GM18507 (cell line): ENCODE measurements around the gene ZNF627.
A peak's percentile ranks its signal among the peaks of the same experiment; 100 is the strongest.
"Not testable (repeated sequence)": the region's sequence is repeated elsewhere in the genome, so short reads cannot be mapped to it uniquely, and the experiment has no call there.

Source experiments
- DNase-seq: peaks from one replicate; pipeline ENCODE4 v3.0.0; 2011; ENCODE audit warnings: low read depth; ENCODE audit not compliant: insufficient read length; ENCODE audit errors: extremely low spot score
- FAIRE-seq: peaks from 2 replicates; lab custom pipeline; 2011; peaks lifted over from hg19 to GRCh38; lab: Jason Lieb, UNC

The ZNF627 gene

DNA sequence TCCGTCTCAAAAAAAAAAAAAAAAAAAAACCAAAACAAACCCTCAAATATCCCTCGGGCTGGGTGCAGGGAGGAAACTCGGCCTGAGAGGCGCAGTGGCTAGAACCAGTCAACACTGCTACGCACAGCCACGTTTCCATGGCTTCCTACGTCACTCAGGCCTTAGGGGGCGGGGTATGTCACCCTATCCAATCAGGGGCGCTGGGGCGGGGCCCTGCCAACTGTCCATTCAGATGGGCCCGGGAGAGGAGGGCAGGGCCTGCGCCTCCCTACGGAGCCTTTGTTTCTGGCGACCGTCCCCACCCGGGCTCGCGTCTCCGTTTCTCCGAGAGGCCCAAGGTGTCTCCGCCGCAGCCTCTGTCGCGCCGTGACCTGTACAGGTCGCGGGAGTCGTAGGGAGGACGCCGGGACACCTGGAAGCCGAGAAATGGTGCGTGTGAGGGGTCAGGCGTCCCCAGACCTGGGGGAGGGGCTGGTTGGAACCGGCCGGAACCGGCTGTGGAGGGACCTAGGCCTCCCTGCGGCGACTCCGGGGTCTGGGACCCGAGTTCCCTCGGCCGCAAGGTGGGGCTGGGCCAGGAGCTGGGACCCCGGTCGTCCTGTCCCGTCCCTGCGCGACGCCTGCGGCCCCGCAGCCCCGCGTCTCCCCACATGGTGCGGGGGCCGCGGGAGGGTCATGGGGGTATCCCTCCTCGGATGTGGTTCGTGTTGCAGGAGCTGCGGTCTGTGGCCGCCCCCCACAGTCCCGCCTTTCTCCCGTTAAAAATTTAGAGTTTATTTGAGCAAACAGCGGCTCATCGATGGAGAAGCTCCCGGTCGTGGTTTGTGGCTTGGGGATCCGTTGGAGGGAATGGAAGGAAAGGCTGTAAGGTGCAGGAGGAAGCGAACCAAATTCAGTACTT is at the start of gene ZNF627:
Gene ZNF627 (plus strand): TSS at position 282 of the 901 bp plus-strand sequence. CDS start 145 bp downstream, at position 427.
- DNase-seq (peak; percentile 98), FAIRE-seq (peak; percentile 96)

DNA sequence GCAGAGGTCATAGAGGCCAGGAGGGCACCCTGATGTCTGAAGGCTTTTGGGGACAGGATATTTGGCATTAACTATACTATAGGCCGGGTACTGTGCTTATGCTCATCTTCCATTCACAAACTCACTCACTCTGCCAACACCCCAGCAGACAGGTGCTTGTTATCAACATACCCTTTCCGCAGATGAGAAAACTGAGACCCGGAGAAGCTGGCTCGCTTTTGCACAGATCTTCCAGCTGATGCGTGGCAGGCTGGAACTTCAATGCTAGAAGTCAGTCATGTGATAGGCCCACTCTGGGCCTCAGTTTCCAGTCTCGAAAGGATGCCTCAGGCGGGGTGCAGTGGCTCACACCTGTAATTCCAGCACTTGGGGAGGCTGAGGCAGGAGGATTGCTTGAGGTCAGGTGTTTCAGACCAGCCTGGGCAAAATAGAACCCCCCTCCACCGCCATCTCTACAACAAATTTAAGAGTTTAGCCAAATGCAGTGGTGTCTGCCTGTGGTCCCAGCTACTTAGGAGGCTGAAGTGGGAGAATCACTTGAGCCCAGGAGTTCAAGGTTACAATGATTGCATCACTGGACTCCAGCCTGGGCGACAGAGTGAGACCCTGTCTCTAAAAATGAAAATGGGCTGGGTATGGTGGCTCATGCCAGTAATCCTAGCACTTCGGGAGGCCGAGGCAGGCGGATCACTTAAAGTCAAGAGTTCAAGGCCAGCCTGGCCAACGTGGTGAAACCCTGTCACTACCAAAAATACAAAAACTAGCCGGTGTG is 49.2 kb upstream of the ZNF627 start:
- no peak for FAIRE-seq
- no peak for DNase-seq

DNA sequence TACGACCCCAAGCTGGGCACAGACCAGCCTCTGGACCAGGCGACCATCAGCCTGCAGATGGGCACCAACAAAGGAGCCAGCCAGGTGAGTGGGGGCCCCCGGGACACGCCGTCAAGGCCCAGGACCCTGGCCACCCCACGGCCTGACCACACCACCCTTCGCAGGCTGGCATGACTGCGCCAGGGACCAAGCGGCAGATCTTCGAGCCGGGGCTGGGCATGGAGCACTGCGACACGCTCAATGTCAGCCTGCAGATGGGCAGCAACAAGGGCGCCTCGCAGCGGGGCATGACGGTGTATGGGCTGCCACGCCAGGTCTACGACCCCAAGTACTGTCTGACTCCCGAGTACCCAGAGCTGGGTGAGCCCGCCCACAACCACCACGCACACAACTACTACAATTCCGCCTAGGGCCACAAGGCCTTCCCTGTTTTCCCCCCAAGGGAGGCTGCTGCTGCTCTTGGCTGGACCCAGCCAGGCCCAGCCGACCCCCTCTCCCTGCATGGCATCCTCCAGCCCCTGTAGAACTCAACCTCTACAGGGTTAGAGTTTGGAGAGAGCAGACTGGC is 47.8 kb upstream of the ZNF627 start:
- FAIRE-seq (no peak), DNase-seq (no peak)

DNA sequence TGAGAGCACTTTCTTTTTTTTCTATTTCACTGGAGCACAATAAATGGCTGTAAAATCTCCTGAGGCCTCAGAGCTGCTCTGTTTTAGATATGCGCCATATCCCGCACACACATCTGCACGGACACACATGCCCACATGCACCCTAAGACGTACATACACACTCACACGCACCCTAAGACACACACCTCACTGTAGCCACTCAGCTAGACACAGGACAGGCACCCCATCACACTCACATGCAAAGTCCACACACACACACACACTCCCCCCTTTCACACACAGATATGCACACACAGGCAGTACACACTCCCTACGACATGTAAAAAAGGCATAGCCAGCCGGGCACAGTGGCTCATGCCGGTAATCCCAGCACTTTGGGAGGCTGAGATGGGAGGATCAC is 47.0 kb upstream of the ZNF627 start:
- FAIRE-seq (no peak), DNase-seq (no peak)

DNA sequence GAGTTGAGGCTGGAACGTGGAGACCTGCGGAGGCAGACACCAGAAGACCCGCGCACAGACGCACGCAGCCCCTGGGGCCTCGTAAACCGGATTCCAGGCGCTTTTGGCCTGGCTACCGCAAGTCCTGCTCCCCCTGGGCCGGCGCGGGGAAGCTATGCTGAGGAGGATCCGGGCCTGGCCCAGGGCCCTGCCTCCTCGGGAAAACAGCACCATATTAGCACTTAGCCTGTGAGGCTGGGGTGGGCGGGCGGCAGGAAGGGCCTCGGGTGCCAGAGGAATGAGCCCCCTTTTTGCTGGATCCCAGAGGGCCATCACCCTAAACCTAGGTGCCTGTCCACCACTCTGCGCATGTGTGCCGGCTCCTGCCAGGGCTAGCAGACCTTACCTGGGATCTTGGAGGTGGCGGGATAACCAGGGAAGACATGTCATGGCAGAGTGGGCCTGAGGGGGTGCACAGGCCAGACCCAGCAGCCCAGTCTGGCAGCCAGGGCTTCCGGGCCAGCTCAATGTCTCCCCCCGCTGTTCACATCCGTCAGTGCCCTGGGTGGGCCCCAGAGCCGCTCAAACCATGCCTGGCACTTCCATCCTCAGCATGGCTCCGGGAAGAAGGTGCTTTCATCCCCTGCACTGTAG is 45.6 kb upstream of the ZNF627 start:
- DNase-seq, result no peak

DNA sequence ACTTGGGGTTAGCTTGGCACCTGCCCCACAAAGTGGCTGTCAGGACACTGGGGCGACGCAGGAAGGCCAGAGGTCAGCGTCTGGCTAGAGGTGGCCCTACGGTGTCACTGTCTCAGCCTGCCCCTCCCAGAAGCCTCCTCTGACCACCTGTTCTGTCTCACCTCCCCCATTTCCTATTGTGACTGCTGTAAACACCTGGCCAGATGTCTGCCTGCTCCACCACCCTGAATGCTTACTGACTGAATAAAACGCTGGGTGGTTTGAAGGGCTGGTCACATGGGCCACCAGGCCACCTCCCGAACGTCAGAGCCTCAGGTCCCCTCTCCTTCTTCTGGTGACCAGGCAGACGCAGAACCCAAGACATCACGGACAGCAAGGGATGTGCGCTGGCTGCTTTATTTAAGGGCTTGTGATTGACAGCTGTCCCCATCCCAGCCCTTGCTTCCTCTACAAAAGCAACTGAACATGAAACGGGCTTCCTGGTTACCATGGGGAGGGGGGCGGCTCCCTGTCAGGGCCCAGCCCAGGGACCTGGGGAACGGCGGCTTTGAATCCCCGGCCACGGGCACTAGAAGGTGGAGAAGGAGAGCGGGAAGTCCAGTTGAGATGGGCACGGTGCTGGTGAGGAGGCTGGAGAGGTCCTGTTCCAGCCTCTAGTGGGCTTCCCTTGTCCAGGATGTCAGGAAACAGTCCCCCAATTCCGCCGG is 44.5 kb upstream of the ZNF627 start:
- DNase-seq (no peak), FAIRE-seq (no peak)

More for the DNA sequence above, 45.6 kb upstream of the ZNF627 start:
- FAIRE-seq, result no peak

DNA sequence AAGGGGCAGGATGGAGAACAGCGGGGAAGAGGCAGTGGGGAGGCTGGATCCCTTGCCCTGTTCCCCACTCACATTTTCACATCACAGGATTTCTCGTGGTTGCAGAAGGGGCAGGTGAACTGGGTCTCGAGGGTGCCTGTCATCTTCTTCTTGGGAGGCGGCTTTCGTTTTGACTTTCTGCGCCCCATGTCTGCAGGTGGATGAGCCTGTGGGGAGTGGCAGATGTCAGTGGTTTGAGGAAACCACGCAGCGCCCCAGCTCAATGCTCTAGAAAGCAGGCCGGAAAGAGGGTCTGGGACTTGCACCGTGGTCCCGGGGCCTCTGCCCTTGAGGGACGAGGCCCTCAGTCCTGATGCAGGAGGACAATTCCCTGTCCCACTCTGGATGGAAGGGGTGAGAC is 43.1 kb upstream of the ZNF627 start:
- no peak for DNase-seq
- peak; percentile 85 for FAIRE-seq

DNA sequence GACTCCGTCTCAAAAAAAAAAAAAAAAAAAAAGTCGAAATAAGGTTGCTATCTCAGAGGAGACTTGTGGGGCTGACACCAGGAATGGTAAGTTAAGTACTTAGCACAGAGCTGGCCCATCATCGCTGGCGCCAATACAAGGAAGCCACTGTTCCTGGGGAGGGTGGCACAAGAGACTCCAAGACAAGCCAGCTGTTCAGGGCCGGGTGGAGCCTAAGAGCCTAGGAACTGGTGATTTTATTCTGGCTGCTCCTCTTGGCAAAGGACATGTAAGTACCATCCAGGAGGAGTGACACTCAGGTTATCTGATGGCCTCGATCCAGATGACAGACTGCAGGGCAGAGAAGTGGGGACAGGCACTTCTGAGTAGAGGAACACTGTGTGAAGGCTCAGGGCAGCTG is 42.0 kb upstream of the ZNF627 start:
- DNase-seq, result no peak
- FAIRE-seq, result no peak

DNA sequence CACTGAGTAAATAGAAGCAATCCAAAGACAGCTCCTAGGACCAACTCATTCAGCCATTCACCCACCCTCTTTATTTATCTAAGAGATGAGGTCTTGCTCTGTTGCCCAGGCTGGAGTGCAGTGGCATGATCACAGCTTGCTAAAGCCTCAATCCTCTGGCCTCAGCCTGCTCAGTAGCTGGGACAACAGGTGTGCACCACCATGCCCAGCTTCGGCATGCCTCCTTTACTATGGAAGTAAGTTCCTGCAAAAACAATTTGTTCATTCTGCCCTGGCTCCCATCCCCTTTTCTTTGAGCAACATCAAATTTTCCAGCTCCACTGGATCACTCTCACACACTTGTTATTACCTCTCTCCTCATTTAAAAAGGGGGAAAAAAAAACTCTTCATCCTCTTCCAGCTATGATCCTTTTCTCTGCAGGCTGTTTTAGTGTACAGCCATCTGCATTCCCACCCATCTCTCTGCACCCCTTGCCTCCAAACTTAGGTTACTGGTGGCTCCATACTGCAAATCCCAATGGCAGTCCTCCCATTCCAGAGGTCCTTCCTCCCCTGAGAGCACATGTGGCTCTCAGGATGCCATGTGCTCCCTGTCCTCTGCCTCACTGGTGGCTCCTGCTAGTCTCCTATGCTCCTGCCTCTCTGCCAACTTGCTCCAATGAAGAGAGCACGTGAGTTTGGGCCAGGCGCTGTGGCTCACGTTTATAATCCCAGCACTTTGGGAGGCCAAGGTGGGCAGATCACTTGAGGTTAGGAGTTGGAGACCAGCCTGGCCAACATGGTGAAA is 40.5 kb upstream of the ZNF627 start:
- no peak for DNase-seq
- no peak for FAIRE-seq

DNA sequence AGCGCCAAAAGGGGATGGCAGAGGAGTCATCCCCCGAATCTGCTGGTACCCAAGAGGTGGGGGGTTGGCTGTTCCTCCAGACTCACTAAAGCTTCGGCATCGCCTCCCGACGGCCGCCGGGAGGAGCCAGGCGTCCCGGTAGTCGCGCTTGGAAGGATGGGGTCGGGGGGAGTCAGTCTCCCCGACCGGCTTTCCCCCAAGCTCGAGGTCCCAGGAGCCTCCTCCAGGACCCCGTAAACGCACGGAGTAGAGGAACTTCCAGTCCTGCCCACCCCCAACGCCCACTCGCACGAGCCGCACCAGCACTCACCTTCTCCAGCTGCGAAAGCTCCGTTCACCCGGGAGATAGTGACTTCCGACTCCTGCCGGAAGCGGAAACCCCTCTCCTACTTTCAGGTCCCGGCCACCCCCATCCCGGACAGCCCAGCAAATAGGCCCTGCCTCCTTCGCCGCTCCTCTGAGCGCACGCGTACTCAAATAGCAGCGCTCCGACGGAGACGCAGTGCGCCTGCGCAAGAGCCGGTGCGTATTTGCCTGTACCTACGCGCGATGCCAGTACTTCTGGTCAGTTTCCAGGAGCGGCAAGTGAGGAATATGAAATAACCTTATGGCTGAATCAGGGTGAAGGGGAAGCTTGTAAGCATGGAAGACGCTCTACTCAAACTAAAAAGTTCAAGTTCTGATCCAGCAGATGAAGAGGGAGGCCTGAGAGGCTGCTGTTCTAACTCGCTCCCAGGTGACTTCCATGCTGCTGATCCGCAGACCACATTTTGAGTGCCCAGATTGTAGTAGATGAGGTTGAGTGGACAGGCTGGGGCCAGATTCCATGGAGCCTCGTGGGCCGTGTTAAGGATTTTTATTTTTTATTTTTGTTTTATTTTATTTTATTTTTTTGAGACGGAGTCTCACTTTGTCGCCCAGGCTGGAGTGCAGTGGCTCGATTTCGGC is 38.1 kb upstream of the ZNF627 start, which contains the start of gene ELOF1:
Gene ELOF1 (minus strand): TSS at position 350 of the 948 bp plus-strand sequence. CDS start 4,883 bp downstream, outside the sequence.
- FAIRE-seq, result peak; percentile 95
- DNase-seq, result peak; percentile 94

DNA sequence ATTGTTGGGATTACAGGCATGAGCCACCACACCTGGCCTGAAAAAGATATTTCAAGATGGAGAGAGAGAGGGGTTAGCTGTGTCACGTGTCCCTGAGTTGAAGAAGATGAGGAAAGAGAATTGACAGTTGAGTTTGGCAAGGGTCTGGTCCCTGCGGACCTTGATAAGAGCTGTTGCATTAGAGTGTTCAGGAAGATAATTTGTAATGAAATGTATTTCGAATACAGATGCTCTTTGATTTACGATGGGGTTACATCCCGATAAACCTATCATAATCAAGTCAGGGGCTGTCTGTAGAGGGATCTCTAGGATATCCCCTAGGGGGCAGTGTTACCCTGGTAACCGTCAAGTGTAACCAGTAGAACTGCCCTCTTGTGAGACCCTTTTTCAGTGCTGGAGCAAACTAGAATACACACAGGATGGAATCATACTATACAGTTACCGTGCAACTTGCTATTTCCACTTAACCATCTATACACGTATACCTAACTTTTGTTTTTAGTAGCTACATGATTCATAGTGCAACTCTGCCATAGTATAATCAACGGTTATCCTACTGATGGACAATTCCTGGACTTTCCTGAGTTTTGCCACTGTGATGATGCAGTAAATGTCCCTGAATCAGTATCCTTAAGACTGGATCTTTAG is 36.8 kb upstream of the ZNF627 start:
- peak; percentile 88 for FAIRE-seq

DNA sequence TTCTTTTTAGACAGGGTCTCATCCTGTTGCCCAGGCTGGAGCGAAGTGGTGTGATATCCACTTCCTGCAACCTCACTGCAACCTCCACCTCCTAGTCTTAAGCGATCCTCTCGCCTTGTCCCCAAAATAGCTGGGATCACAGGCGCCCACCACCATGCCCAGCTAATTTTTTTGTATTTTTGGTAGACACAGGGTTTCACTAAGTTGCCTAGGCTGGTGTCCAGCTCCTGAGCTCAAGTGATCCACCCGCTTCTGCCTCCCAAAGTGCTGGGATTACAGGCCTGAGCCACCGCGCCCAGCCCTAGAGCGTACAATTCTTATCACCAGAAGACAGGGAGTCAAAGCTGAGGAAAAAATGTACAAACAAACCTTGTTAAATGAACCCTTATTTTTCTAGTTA is 33.8 kb upstream of the ZNF627 start:
- FAIRE-seq, result no peak

More for the DNA sequence above, 36.8 kb upstream of the ZNF627 start:
- DNase-seq, result peak; percentile 46

DNA sequence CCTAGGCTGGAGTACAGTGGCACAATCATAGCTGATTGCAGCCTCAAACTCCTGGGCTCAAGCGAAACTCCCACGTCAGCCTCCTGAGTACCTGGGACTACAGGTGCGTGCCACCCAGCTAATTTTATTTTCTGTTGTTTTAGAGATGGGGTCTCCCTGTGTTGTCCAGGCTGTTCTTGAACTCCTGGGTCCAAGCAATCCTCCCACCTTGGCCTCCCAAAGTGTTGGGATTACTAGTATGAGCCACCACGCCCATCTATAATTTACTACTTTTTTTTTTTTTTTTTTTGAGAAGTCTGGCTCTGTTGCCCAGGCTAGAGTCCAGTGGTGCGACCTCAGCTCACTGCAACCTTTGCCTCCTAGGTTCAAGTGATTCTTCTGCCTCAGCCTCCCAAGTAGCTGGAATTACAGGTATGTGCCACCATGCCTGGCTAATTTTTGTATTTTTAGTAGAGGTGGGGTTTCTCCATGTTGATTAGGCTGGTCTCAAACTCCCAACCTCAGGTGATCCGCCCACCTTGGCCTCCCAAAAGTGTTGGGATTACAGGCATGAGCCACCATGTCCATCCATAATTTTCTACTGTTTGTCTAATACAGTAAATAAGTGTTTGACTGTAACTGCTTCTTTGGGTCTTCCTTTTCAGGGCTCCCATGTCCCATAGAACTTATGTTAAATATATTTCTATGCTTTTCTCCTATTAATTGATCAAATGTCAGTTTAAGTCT is 33.0 kb upstream of the ZNF627 start:
- not testable (repeated sequence) for DNase-seq, FAIRE-seq

More for the DNA sequence above, 33.8 kb upstream of the ZNF627 start:
- DNase-seq, result no peak

DNA sequence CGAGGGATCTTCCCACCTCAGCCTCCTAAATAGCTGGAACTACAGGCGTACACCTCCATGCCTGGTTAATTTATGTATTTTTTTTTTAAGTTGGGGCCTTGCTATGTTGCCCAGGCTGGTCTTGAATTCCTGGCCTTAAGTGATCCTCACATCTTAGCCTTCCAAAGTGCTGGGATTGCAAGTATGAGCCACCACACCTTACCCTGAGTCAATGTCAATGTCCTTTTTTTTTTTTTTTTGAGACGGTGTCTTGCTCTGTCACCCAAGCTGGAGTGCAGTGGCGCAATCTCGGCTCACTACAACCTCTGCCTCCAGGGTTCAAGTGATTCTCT is 31.7 kb upstream of the ZNF627 start:
- not testable (repeated sequence) for DNase-seq, FAIRE-seq

DNA sequence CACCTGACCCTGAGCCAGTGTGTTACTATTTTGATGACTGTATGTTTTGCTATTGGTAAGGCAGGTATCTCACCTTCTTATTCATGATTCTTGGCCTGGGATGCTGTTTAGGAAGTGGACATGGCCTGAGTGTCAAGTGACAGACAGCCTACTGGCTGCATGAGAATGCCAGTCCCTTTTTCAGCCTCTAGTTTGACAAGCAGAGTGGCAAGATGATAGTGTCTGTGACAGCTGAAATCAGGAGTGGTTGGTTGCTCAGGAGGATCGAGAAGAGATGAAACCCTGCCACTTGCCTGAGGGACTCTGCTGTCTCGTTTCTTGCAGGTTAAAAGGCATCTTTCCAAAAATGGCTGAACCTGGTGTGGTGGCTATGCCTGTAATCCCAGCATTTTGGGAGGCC is 31.1 kb upstream of the ZNF627 start:
- FAIRE-seq (no peak), DNase-seq (no peak)

DNA sequence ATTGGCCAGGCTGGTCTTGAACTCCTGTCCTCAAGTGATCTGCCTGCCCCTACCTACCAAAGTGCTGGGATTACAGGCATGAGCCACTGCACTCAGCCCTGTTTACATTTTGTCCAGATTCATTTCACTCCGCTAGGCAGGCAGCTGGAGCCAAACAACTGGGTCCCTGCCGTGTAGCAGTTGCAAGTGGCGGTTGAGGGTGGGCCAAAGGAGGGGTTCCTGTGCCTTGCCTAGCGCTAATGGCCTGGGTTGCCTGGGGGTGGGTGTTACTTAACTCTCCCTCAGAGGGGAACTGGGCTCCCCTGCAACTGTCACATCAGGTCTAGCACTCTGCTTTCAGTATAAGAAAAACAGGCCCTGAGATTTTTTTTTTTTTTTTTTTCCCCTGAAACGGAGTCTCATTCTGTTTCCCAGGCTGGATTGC is 27.2 kb upstream of the ZNF627 start:
- FAIRE-seq (no peak), DNase-seq (no peak)
